Tibial nerve (tissue), 4 donors: ENCODE data around the gene LIPG. TPM values are rescaled to one million over a fixed set of nuclear protein-coding genes. Genes with fewer than 3 reads are reported as not detected.
"Not testable (repeated sequence)": the region's sequence is repeated elsewhere in the genome, so short reads cannot be mapped to it uniquely, and the experiment has no call there.

Source experiments
- DNase-seq, 2 donors: peaks; one replicate each; pipeline ENCODE4 v3.0.0-alpha.2; 2019; ENCODE audit warnings: low spot score in 2 of 2
- H3K27ac ChIP-seq, 4 donors: fragments of 200-600 bp; sonication (generic) in 3 of 4; one replicate each; pipeline ENCODE4 v1.5.1; 2017 to 2019; ENCODE audit warnings: mild to moderate bottlenecking in 1 of 4
- H3K27me3 ChIP-seq, 2 donors: fragments of 200-600 bp; sonication (generic) in 1 of 2; one replicate each; pipeline versions ENCODE4 v1.5.1 to v1.6.0; 2017 to 2019
- H3K36me3 ChIP-seq, 3 donors: fragments of 200-600 bp; sonication (generic); one replicate each; pipeline ENCODE4 v1.5.1; 2018 to 2019
- H3K4me1 ChIP-seq, 4 donors: fragments of 200-600 bp; sonication (generic) in 3 of 4; one replicate each; pipeline ENCODE4 v1.5.1; 2017 to 2019
- H3K4me3 ChIP-seq, 4 donors: fragments of 200-600 bp; sonication (generic) in 3 of 4; one replicate each; pipeline ENCODE4 v1.5.1; 2017 to 2019; ENCODE audit warnings: mild to moderate bottlenecking in 1 of 4, moderate library complexity in 1 of 4
- H3K9me3 ChIP-seq, 4 donors: fragments of 200-600 bp; sonication (generic) in 3 of 4; one replicate each; pipeline ENCODE4 v1.5.1; 2017 to 2019
- EP300 ChIP-seq, 2 donors: sonication (generic); formaldehyde crosslinking; IDR thresholded peaks; one replicate each; pipeline ENCODE4 v1.6.1; 2017; ENCODE audit warnings: antibody characterized with exemption in 2 of 2, mild to moderate bottlenecking in 1 of 2
- POLR2A ChIP-seq, 2 donors: fragments of 450-650 bp; IDR thresholded peaks; one replicate each; pipeline ENCODE4 v1.6.1; 2017; ENCODE audit warnings: antibody characterized with exemption in 2 of 2, mild to moderate bottlenecking in 2 of 2, moderate library complexity in 2 of 2
- WGBS, 2 donors: methylation state at CpG; one replicate each; pipeline ENCODE4 v1.1.5; 2018; 5-methylcytosine and 5-hydroxymethylcytosine counted together
- total RNA-seq, 4 donors: library from RNA; depleted of rRNA; stranded (reverse); fragments of >200 nt; gene quantifications; one replicate each; pipeline ENCODE4 v1.1.0, GENCODE V29; 2016
- TF ChIP-seq, protein P1 (sequence below), 5 experiments: fragments of 200-600 bp in 3 of 5; fragments of 450-650 bp in 2 of 5; sonication (generic) in 3 of 5; IDR thresholded peaks; one replicate each; pipeline ENCODE4 v1.5.1; 2016 to 2019; ENCODE audit warnings: antibody characterized with exemption in 5 of 5, mild to moderate bottlenecking in 3 of 5, moderate library complexity in 2 of 5

Gene LIPG
- total RNA-seq, 4 donors from 2014 or later, result 0.39 to 0.44 TPM; not detected in 2

- no peaks in the 10 kb centered on the region for H3K36me3 ChIP-seq
- H3K4me1 ChIP-seq, result no peaks in the 10 kb centered on the region
- no peak overlapping the region for H3K27ac ChIP-seq
- WGBS, 2 donors, result 36 to 42% methylated on average over 3 of the region's 3 CpGs
- H3K9me3 ChIP-seq, result no peaks in the 10 kb centered on the region
- no peak overlapping the region for H3K4me3 ChIP-seq
- TF ChIP-seq POLR2A (IDR thresholded peaks at IDR 0.05), result no peak
- TF ChIP-seq EP300 (IDR thresholded peaks at IDR 0.05), result no peak
- TF ChIP-seq, protein P1, sequence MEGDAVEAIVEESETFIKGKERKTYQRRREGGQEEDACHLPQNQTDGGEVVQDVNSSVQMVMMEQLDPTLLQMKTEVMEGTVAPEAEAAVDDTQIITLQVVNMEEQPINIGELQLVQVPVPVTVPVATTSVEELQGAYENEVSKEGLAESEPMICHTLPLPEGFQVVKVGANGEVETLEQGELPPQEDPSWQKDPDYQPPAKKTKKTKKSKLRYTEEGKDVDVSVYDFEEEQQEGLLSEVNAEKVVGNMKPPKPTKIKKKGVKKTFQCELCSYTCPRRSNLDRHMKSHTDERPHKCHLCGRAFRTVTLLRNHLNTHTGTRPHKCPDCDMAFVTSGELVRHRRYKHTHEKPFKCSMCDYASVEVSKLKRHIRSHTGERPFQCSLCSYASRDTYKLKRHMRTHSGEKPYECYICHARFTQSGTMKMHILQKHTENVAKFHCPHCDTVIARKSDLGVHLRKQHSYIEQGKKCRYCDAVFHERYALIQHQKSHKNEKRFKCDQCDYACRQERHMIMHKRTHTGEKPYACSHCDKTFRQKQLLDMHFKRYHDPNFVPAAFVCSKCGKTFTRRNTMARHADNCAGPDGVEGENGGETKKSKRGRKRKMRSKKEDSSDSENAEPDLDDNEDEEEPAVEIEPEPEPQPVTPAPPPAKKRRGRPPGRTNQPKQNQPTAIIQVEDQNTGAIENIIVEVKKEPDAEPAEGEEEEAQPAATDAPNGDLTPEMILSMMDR (IDR thresholded peaks at IDR 0.05), result no peak
- no peaks in the 10 kb centered on the region for H3K27me3 ChIP-seq
- no peak for DNase-seq
Measured at GRCh38 chr18:49584394-49584793, 22.5 kb downstream of the LIPG start.

DNA sequence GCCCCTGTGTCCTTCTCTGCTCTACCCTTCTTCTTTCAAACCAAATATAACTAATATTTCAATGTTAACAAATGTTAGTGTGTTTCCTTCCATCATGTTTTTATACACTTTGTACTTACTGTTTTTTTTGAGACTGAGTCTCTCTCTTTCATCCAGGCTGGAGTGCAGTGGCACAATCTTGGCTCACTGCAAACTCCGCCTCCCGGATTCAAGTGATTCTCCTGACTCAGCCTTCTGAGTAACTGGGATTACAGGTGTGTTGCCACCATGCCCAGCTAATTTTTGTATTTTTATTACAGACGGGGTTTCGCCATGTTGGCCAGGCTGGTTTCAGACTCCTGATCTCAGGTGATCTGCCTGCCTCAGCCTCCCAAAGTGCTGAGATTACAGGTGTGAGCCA lies 23.1 kb downstream of the LIPG start:
- not testable (repeated sequence) for H3K9me3 ChIP-seq, H3K36me3 ChIP-seq, H3K4me3 ChIP-seq, H3K4me1 ChIP-seq, H3K27me3 ChIP-seq, H3K27ac ChIP-seq, DNase-seq
- WGBS, 2 donors, result 92 to 100% methylated on average over 4 of the region's 4 CpGs

- no peaks in the 10 kb centered on the region for H3K27me3 ChIP-seq
- no peaks in the 10 kb centered on the region for H3K9me3 ChIP-seq
- H3K27ac ChIP-seq, result no peak overlapping the region
- no peaks in the 10 kb centered on the region for H3K4me1 ChIP-seq
- DNase-seq, result no peak
- 78 to 84% methylated on average over 9 of the region's 9 CpGs for WGBS, 2 donors
- H3K36me3 ChIP-seq, result no peaks in the 10 kb centered on the region
- TF ChIP-seq, protein P1 (IDR thresholded peaks at IDR 0.05), result no peak
- TF ChIP-seq EP300 (IDR thresholded peaks at IDR 0.05) (no peak), POLR2A (IDR thresholded peaks at IDR 0.05) (no peak)
- no peak overlapping the region for H3K4me3 ChIP-seq
Measured at GRCh38 chr18:49585781-49586663, 24.2 kb downstream of the LIPG start.

DNA sequence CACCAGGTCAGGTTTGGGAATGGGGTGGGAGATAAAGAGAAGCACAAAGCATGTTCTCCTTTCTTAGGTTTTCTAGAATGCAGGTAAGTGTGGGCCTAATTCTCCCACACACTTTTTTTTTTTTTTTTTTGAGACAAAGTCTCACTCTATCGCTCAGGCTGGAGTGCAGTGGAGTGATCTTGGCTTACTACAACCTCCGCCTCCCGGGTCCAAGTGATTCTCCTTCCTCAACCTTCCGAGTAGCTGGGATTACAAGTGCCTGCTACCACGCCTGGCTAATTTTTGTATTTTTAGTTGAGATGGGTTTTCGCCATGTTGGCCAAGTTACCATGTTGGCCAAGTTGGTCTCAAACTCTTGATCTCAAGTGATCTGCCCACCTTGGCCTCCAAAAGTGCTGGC lies 26.3 kb downstream of the LIPG start:
- Histone ChIP-seq H3K36me3 (no peaks in the 10 kb centered on the region), H3K9me3 (no peaks in the 10 kb centered on the region), H3K4me1 (no peaks in the 10 kb centered on the region), H3K27ac (no peak overlapping the region), H3K27me3 (no peaks in the 10 kb centered on the region), H3K4me3 (no peak overlapping the region)
- WGBS, 2 donors, result 90 to 98% methylated on average over 6 of the region's 6 CpGs
- no peak for DNase-seq
- TF ChIP-seq, protein P1 (IDR thresholded peaks at IDR 0.05), result no peak
- TF ChIP-seq EP300 (IDR thresholded peaks at IDR 0.05) (no peak), POLR2A (IDR thresholded peaks at IDR 0.05) (no peak)

DNA sequence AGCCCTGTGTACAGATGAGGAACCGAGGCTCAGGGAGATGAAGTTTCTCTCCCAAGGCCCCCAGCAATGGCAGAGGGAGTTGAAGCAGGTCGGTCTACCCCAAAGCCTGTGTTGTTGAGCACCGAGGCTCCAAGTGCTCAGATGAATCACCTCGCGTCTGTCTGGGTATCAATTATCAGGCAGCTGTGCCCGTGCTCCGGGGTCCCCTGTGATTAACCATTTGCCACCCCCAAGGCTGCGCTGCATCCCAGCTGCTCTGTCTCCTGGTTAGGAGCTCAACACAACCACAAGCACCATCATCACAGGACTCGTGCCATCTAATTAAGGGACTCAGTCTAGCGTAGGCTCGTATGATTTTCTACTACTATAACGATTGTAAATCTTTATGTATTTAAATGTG lies 27.1 kb downstream of the LIPG start:
- TF ChIP-seq EP300 (IDR thresholded peaks at IDR 0.05) (no peak), POLR2A (IDR thresholded peaks at IDR 0.05) (no peak)
- TF ChIP-seq, protein P1 (IDR thresholded peaks at IDR 0.05), result no peak
- Histone ChIP-seq H3K9me3 (no peaks in the 10 kb centered on the region), H3K4me3 (no peak overlapping the region), H3K36me3 (no peaks in the 10 kb centered on the region), H3K4me1 (no peaks in the 10 kb centered on the region), H3K27me3 (no peaks in the 10 kb centered on the region), H3K27ac (no peak overlapping the region)
- 91 to 97% methylated on average over 12 of the region's 12 CpGs for WGBS, 2 donors
- no peak for DNase-seq
